A549 treated with GW870086 at 1 μM for 4 hours (cell line): ENCODE results near the gene RANBP9. TPM values are rescaled to one million over a fixed set of nuclear protein-coding genes. Genes with fewer than 3 reads are reported as not detected.

ENCODE experiments used
- total RNA-seq: library from RNA; stranded (reverse); fragments of 200-300 nt; extraction: Qiagen RNA extraction; gene quantifications from 5 replicates; pipeline ENCODE4 v1.2.3, GENCODE V29; 2022; ENCODE audit warnings: low read depth

RANBP9 gene
- total RNA-seq = 10.9 to 14.1 TPM (median 13.5 TPM) in 5 replicates

DNA sequence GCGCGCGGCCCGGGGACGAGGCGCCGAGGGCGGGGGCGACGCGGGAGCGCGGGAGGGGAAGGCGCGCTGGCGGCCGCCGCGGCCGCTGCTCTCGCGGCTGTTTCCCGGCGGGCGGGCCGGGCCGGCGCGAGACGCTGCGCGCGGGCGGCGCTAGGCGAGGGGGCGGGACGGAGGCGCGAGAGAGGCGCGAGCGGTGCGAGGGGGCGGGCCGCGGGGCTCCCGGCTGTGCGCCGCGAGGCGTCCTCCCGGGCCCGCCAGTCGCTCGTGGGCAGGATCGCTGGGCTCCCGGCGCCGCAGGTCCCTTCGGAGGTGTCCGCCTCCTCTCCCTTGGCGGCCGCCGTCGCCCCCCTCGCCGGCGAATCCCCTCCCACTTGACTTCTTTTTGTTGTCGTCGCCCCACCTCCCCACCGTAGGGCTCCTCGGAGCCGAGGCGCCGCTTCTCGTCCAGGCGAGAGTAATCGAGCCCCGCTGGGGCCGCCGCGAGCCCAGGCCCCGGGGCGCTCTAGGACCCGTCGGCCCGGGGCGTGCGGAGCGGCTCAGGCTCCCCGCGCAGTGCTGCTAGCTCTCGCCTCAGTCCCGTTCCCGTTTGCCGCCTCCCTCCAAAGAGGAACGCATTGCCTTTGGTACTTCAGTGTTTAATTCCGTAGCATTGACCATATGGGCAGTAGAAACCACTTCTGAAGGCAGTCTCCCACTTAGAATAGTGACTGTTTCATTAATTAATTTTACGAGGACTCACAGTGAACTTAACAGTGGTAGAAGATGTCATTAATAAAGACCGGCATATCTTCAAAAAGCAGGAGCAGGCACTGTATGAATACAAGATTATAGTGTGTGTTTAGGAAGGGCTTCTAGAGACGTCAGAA is at the start of gene RANBP9:
RANBP9 (minus strand) TSS at position 103 of the 866 bp plus-strand sequence. CDS start 330 bp downstream, outside the sequence.

GRCh38 chr6:13614926-13615791 is 96.5 kb downstream of the RANBP9 start, which contains the start of gene NOL7:
NOL7 (plus strand) TSS chr6:13615335; CDS start chr6:13615359, 24 bp downstream.

DNA sequence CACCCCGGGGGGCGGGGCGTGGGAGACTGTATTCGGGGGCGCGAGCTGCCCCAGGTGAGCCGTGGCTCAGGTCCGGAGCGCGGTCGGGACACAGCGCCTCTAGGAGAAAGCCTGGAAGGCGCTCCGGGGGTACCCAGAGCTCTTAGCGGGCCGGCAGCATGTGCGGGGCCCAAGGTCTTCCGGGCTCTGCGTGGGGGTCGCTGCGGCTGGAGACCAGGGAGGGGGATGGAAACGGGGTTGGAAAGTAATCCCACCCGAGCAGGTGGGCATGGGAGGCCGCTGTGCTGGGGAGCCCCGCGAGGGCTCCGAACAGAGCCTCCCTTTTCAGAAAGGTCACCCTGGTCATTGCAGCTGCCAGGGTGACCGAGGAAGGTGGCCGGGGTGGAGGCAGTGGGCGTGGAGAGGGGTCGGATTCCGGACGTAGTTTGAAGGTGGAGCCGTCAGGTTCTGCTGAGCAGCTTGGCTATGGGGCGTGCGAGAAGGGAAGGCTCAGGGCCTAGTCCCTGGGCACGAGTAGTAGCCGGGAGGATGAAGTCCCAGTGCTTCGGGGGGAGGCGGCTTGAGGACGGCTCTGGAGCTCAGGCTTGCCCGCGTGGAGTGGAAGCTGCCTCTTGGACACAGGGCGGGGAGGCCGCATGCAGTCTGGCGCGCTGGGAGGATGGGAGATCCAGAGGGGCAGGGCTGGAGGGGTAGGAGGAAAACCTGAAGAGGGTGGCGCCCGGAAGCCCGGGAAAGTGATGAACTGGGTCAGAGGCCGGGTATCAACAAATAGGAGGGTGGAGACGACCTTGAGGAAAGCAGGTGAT is 136.9 kb downstream of the RANBP9 start, which contains the start of gene SIRT5:
SIRT5 (plus strand) TSS at position 31 of the 806 bp plus-strand sequence. CDS start 9,510 bp downstream, outside the sequence.

Other genes starting within 250 kb of the RANBP9 start
- gene GFOD1, start 224.2 kb downstream of the RANBP9 start, total RNA-seq = 1.6 to 1.9 TPM (median 1.8 TPM) in 5 replicates
- gene SIRT5, start 137.2 kb downstream of the RANBP9 start, total RNA-seq = 3.1 to 3.9 TPM (median 3.7 TPM) in 5 replicates
- 67.0 to 84.3 TPM (median 72.5 TPM) in 5 replicates for gene NOL7, start 96.5 kb downstream of the RANBP9 start, total RNA-seq
- 9.8 to 16.2 TPM (median 14.1 TPM) in 5 replicates for gene MCUR1, start 102.7 kb upstream of the RANBP9 start, total RNA-seq
- 3.5 to 5.1 TPM (median 4.2 TPM) in 5 replicates for gene RNF182, start 213.1 kb upstream of the RANBP9 start, total RNA-seq